Stimulated activated CD8-positive, alpha-beta memory T cell treated with anti-CD3 and anti-CD28 coated beads, Interleukin-4, amount 100 ng/mL, for 24 hours (primary cell): ENCODE results near the gene HAPLN2.
"Not testable (repeated sequence)": the region's sequence is repeated elsewhere in the genome, so short reads cannot be mapped to it uniquely, and the experiment has no call there.

ENCODE experiments used
- DNase-seq: peaks from one replicate; pipeline ENCODE4 v3.0.0-alpha.2; 2020; ENCODE audit warnings: low read depth

HAPLN2 gene

DNA sequence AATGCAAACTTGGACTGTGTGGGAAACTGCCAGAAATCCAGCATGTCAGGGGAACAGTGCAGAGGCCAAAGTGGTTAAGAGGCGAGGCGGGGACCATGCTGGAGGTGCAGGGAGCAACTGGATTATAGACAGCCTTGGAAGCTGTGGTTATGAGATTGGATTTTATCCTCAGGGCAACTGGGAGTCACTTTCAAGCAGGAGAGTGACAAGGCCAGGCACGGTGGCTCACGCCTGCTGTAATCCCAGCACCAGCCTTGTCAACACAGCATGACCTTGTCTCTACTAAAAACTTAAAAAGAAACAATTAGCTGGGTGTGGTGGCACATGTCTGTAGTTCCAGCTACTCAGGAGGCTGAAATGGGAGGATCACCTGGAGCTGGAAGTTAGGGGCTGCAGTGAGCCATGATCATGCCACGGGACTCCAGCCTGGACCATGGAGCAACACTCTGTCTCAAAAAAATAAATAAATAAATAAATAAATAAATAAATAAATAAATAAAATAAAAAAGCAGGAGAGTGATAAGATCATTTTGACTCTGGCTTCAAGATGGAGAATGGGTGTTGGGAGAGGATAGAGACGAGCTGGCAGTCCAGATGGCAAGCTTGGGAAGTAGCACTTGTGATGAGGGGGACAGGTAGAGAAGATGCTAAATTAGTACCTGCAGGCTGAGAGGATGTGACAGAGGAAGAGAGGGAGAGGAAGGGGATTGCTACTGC, 3.5 kb downstream of the HAPLN2 start:
- DNase-seq, result no peak

DNA sequence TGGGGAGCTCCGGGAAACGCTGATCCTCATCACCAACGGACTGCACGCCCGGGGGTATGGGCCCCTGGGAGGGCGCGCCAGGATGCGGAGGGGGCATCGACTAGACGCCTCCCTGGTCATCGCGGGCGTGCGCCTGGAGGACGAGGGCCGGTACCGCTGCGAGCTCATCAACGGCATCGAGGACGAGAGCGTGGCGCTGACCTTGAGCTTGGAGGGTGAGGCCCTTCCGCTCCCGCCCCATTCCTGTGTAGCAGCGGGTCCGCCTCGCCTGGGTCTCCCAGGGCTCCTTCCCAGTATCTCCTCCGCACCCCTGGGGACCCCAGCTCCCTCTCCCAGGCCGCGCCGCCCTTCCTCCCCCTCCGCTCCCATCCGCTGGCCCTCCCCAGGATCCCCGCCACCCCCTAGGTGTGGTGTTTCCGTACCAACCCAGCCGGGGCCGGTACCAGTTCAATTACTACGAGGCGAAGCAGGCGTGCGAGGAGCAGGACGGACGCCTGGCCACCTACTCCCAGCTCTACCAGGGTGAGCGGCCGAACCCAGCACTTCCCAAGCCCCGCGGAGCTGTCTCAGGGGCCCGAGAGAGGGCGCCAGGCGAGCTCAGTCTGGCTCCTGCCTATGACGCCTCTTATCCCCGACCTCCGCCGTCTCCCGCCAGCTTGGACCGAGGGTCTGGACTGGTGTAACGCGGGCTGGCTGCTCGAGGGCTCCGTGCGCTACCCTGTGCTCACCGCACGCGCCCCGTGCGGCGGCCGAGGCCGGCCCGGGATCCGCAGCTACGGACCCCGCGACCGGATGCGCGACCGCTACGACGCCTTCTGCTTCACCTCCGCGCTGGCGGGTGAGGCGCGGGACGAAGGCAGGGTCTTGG, 5.0 kb downstream of the HAPLN2 start:
- no peak for DNase-seq

DNA sequence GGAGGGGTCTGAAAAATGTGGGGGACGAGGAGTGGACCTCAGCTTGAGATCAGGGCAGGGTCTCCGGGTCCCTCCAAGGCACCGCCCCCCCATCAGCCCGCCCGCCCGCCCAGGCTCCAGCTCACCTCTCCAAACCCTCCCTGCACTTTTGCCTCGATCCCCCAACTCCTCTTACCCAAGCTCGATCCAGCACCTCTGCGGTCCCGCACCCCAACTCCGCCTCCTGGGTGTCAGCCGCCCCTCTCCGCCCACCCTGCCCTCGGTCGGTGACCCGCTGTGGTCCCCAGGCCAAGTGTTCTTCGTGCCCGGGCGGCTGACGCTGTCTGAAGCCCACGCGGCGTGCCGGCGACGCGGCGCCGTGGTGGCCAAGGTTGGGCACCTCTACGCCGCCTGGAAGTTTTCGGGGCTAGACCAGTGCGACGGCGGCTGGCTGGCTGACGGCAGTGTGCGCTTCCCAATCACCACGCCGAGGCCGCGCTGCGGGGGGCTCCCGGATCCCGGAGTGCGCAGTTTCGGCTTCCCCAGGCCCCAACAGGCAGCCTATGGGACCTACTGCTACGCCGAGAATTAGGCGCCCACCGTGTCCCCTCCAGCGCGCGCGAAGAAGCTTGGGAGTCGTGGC, 5.7 kb downstream of the HAPLN2 start:
- no peak for DNase-seq

- peak; percentile 58 for DNase-seq
Observed at GRCh38 chr1:156625436-156626078, 6.3 kb downstream of the HAPLN2 start.

- no peak for DNase-seq
Observed at GRCh38 chr1:156626079-156626438, 6.8 kb downstream of the HAPLN2 start.

GRCh38 chr1:156627313-156627880, 8.2 kb downstream of the HAPLN2 start:
- DNase-seq, result no peak

DNA sequence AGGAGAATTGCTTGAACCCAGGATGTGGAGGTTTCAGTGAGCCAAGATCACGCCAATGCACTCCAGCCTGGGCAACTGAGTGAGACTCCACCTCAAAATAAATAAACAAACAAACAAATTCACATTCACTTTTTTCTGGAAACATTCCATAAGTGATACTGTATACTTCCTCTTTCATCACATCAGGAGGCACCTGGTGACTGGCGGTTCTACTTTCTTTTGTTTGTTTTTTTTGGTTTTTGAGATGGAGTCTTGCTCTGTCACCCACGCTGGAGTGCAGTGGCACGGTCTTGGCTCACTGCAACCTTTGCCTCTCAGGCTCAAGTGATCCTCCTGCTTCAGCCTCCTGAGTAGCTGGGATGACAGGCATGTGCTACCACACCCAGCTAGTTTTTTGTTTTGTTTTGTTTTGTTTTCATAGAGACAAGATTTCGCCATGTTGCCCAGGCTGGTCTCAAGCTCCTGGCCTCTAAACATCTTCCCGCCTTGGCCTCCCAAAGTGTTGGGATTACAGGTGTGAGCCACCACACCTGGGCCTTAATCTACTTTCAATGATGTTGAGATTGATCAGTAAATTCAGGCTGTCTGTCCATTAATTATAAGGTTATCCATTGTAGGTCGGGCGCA, 10.7 kb downstream of the HAPLN2 start:
- DNase-seq, result no peak

DNA sequence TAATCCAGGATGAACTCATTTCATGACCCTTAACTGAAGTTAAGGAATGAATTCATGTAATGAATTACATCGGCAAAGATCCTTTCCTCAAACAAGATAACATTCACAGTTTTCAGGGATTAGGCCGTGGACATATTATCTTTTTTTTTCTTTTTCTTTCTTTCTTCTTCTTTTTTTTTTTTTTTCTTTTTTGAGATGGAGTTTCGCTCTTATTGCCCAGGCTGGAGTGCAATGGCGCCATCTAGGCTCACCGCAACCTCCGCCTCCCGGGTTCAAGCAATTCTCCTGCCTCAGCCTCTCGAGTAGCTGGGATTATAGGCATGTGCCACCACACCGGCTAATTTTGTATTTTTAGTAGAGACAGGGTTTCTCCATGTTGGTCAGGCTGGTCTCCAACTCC, 11.9 kb downstream of the HAPLN2 start:
- DNase-seq, result not testable (repeated sequence)

DNA sequence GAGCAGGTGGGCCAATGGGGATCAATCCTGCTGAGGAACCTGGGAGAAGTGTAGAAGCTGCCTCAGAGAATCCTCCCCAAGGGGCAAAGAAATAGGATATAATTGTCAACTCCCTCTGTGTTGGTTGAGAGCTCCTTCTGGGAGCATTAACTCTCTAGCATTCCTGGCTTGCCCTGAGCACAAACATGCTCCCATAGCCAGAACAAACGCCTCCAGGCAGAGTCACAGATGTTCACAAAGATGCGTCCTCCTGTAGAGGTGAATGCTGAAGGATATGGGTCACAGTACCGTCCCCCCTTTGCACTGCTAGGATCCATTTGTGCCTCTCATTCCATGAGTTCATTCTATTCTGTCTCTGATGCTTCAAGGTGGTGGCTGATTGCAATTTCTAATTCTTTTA, 13.1 kb downstream of the HAPLN2 start:
- no peak for DNase-seq

DNA sequence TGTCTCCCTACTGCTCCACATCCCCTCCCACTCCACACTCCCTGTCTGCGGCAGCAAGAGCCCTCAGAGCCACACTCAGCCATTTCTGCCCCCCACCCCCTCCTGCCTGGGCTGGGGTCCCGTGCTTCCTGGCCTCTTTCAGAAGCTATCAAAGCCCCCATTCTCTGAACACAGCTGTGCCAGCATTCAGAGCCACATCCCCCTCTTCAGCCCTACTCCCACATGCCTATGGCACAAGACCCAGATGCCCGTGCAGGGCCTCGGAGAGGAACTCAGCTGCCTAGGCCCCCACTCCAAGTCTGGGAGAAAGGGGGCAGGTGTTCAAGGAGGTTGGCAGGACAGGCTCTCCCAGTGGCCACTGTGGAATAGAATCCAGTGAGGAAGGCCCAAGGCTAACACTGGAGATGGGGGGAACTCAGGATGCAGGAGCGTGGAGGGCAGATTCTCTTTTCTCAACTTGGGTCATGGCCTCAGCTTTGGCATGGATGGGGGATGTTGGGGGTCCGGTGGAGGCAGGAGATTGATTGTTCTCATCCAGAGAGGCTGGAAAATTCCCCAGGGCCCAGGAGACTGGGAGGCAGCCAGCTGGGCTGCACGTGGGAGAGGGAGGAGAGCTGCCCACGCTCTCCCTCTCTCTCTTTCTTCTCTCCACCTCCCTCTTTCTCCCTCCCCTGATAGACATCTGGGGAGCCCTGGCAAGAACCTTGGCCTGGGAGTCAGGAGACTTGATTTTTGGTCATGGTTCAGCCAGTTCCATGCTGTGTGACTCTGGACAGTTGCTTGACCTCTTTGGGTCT, 19.2 kb downstream of the HAPLN2 start:
- no peak for DNase-seq

GRCh38 chr1:156639601-156640101, 20.4 kb downstream of the HAPLN2 start:
- no peak for DNase-seq

- no peak for DNase-seq
Observed at GRCh38 chr1:156640842-156641706, 21.9 kb downstream of the HAPLN2 start.

DNA sequence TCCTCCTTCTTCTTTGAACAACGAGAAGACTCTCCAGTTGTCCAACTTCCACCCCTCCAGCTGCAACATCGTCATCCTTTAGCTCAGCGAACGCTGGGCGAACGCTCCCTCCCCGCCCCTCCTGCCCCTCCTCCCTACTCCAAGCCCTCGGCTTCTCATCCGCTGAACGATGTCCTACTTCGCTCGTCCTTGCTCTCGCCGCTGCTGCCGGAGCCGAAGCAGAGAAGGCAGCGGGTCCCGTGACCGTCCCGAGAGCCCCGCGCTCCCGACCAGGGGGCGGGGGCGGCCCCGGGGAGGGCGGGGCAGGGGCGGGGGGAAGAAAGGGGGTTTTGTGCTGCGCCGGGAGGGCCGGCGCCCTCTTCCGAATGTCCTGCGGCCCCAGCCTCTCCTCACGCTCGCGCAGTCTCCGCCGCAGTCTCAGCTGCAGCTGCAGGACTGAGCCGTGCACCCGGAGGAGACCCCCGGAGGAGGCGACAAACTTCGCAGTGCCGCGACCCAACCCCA, 22.6 kb downstream of the HAPLN2 start, which contains the start of gene BCAN:
BCAN (plus strand) TSS at position 357 of the 504 bp plus-strand sequence. CDS start 3,938 bp downstream, outside the sequence.
- DNase-seq, result no peak

DNA sequence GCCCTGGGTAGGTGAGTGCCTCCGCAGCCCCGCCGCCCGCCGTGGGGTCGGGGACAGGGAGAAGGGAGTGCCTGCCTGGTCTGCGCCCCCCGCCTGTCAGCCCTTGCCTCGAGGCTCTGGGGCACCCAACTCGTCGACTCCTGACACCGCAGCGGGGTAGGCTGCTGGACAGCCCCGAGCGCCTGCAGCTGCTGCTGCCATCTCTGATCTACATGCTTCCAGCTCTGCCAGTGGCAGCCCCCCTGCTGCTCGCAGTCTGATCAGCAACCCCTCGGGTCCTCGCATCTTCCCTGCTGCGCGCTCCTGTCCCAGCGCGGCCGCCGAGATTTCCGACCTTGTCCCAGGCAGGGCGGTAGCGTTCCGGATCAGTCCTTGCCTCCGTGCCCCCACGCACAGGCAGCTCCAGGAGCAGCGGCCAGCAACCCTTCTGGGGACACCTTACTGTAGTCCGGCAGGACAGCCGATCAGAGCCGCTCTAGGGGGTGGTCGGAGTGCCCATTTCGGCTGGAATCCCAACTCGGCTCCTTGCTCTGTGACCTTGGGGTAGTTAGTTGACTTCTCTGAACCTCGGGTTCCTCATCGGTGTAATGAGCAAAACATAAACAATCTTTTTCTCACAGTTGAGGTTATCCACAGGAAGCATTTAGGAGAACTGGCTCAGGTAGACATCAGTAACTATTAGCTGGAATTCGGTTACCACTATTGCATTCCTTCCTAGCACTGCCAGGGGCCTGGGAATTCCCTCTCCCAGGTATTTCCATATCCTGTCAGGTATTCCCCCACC, 23.2 kb downstream of the HAPLN2 start:
- DNase-seq, result no peak

- DNase-seq, result no peak
Observed at GRCh38 chr1:156643049-156643777, 24.0 kb downstream of the HAPLN2 start.

DNA sequence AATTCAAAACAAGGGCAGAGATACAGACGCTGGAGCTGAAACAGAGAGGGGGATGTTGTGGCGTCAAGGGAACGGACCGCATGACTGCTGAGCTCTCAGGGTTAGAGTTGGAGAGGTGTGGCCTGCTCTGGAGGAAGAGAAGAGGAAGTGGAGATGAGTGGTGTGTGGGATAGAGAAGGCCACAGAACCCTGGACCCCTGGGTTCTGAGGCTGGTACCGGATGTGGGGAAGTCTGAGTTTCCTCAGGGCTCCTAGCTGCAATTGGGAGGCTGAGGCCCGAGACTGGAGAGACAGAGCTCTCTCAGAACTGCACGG, 24.5 kb downstream of the HAPLN2 start:
- DNase-seq, result no peak

- DNase-seq, result no peak
Observed at GRCh38 chr1:156644146-156644545, 24.9 kb downstream of the HAPLN2 start.

DNA sequence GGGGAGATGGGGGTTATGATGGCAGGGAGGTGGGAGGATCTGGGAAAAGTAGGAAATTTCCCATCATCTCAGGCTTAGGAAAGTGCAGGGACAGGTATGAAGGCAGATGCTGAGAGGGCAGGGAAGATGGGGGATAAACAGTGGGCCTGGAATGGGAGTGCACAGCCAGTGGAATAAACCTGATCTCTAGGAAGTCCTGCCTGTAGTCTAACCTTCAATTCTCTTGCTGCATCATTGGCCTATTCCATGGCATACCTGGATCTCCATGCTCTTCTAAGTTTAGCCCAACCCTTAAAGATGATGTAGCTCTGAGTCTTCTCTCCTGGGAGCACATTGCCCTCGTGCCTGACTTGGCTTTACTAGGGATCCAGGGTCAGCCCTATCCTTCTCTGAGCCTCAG, 25.4 kb downstream of the HAPLN2 start:
- DNase-seq, result no peak
